ENCODE results near the gene ZDHHC6.

Gene ZDHHC6

DNA sequence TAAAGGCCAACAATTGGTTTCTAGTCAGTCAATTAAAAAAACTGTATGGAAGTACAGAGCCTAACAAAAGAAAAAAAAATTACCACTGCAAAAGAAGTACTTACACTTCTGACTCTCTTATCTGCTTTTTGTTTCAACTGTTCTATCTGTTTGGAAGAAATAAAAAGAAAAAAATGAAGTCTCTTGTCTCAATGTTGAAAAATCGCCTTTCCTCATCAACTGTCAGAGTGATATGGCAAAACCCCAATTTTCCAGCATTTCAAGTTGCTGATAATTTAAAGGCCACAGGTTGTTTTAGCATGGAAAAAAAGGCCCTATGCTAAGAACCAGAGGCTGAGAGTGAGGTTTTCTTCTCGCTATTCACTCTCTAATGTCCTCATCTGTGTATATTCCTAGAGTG is 13.6 kb downstream of the ZDHHC6 start:
- H3K36me3 ChIP-seq: peaks cover 31% of the 10 kb centered on the region
- H3K9me3 ChIP-seq: no peaks in the 10 kb centered on the region
- H3K27me3 ChIP-seq: no peaks in the 10 kb centered on the region
- DNase-seq: no peak
- TF ChIP-seq, protein P1, sequence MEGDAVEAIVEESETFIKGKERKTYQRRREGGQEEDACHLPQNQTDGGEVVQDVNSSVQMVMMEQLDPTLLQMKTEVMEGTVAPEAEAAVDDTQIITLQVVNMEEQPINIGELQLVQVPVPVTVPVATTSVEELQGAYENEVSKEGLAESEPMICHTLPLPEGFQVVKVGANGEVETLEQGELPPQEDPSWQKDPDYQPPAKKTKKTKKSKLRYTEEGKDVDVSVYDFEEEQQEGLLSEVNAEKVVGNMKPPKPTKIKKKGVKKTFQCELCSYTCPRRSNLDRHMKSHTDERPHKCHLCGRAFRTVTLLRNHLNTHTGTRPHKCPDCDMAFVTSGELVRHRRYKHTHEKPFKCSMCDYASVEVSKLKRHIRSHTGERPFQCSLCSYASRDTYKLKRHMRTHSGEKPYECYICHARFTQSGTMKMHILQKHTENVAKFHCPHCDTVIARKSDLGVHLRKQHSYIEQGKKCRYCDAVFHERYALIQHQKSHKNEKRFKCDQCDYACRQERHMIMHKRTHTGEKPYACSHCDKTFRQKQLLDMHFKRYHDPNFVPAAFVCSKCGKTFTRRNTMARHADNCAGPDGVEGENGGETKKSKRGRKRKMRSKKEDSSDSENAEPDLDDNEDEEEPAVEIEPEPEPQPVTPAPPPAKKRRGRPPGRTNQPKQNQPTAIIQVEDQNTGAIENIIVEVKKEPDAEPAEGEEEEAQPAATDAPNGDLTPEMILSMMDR (IDR thresholded peaks at IDR 0.05; ENCODE audit: low read depth, low read length): no peak
- no peaks in the 10 kb centered on the region for H3K4me1 ChIP-seq
- H3K4me3 ChIP-seq (ENCODE audit: low read depth, low read length): no peak overlapping the region

DNA sequence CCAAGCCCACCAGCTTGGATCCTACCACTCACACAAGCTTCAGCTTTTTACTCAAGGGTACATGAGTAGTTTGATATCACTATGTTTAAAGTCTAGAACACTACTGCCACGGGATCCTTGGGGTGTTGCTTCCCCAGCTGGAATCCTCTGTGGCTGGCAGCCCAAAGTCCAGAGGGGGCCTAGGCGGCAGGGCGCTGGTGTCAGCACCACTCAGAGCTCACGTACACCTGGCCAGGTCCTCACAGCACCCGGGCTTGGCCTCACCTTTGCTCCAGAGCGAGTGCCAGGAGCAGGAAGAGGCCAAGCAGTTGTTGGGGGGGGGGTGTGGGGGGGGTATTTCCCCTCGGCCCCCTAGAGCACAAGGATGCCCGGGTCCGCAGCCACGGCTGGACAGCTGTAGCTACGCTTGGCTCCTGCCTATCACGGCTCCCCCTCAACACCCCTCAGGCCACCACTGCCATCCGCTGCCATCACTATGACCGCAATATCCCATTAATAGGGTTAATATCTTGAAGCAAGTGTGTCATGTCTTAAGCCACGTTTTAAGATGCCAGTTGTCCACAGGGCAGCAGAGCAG is 17.0 kb downstream of the ZDHHC6 start:
- Histone ChIP-seq H3K4me1 (no peaks in the 10 kb centered on the region), H3K4me3 (ENCODE audit: low read depth, low read length) (no peak overlapping the region), H3K9me3 (no peaks in the 10 kb centered on the region), H3K27me3 (no peaks in the 10 kb centered on the region), H3K36me3 (peaks cover 24% of the 10 kb centered on the region)
- no peak for DNase-seq
- TF ChIP-seq, protein P1 (IDR thresholded peaks at IDR 0.05; ENCODE audit: low read depth, low read length): no peak

DNA sequence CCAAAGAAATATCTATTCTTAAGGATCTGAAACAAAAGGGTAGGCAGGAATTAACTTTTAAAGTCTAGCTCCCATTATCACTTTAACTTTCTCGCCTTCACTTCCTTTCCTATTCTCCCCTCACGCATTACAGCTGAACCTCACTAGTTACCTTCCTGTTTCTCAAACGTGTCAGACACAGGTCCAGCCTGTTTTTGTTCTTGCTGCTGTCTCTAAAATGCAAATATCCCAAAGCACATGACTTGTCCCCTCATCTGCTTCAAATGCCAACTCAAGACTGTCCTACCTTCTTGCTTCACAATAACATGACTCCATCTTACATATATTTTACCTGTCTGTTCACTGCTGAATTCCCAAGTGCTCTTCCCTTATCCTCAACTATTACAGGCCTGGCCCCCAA is 17.6 kb downstream of the ZDHHC6 start:
- no peaks in the 10 kb centered on the region for H3K4me1 ChIP-seq
- no peak for DNase-seq
- H3K27me3 ChIP-seq: no peaks in the 10 kb centered on the region
- no peak overlapping the region for H3K4me3 ChIP-seq (ENCODE audit: low read depth, low read length)
- no peaks in the 10 kb centered on the region for H3K9me3 ChIP-seq
- H3K36me3 ChIP-seq: peaks cover 22% of the 10 kb centered on the region
- TF ChIP-seq, protein P1 (IDR thresholded peaks at IDR 0.05; ENCODE audit: low read depth, low read length): no peak

DNA sequence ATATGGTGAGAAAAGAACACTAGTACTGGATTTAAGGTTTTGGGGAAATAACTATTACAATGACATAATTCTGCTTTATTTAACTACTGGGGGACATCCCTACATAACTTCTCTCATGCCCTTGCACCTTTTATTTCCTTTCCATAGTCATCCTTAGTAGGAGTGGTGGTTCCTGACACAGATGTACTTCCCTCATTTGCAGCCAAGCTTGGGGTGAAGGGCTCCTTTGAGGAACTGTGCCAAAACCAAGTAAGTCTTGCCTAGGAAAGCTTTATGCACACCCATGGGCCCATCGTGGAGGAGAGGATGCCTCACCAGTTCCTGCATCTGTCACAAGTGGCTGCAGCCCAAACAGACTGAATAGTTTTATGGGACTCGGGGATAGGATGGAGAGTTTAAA is 20.6 kb downstream of the ZDHHC6 start:
- no peak overlapping the region for H3K4me3 ChIP-seq (ENCODE audit: low read depth, low read length)
- H3K4me1 ChIP-seq: no peaks in the 10 kb centered on the region
- H3K27me3 ChIP-seq: no peaks in the 10 kb centered on the region
- peaks cover 12% of the 10 kb centered on the region; the same call in 1 of the 2 replicates for H3K36me3 ChIP-seq
- no peak for DNase-seq
- TF ChIP-seq, protein P1 (IDR thresholded peaks at IDR 0.05; ENCODE audit: low read depth, low read length): no peak
- H3K9me3 ChIP-seq: no peaks in the 10 kb centered on the region

DNA sequence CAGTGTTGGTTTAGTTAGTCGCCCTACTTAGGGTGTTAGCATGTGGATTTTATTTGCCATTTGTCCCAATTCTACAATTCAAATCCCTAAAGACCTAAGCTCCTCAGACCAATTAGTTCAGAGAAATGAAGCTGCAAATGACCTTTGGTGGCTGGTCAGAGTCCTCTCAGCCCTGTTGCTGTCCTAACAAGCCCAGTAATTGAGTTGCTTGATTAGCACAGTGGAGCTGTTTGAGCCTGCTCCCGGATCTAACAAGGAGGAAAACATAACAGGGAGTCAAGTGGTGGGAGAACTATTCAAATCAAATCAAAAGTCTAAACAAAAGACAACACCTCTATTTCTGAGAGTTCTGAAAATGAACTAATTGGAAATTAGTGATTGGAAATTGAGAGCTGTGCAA is 22.1 kb downstream of the ZDHHC6 start:
- H3K27me3 ChIP-seq: no peaks in the 10 kb centered on the region

DNA sequence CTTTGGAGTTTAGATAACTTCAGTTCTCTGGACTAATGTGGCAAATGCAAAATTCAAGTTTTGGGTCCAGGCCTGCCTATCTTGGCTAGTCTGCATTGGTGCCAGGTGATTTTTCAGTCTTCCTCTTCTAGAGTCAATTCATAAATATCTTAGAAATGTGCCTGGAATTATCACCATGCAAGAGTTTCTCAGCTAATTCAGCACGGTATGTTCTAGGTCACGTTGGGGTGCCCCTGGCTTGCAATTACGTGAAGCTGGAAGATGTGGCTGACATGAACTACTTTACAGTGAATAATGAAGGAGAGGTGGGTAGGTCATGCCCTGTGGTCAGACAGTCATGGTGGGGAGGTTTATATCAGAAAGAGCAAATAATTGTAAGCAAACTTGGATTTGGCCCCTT is 25.0 kb downstream of the ZDHHC6 start:
- Histone ChIP-seq H3K4me3 (ENCODE audit: low read depth, low read length) (no peak overlapping the region), H3K36me3 (no peaks in the 10 kb centered on the region), H3K27me3 (no peaks in the 10 kb centered on the region), H3K9me3 (no peaks in the 10 kb centered on the region), H3K4me1 (no peaks in the 10 kb centered on the region)
- TF ChIP-seq, protein P1 (IDR thresholded peaks at IDR 0.05; ENCODE audit: low read depth, low read length): no peak
- no peak for DNase-seq

More for the DNA sequence above, 22.1 kb downstream of the ZDHHC6 start:
- no peak overlapping the region for H3K4me3 ChIP-seq (ENCODE audit: low read depth, low read length)
- H3K4me1 ChIP-seq: no peaks in the 10 kb centered on the region
- peaks cover 6% of the 10 kb centered on the region; the same call in 1 of the 2 replicates for H3K36me3 ChIP-seq
- no peak for DNase-seq
- no peaks in the 10 kb centered on the region for H3K9me3 ChIP-seq
- TF ChIP-seq, protein P1 (IDR thresholded peaks at IDR 0.05; ENCODE audit: low read depth, low read length): no peak

Measured in BE2C (cell line).